T-helper 2 cell treated with Interferon-gamma antibody and Interleukin-4, amounts not matched to agents 5 μg/mL and 100 μg/mL, for 36 hours (primary cell): ENCODE results near the gene GPR162.
A peak's percentile ranks its signal among the peaks of the same experiment; 100 is the strongest.

ENCODE experiments used
- DNase-seq: peaks from one replicate; pipeline ENCODE4 v3.0.0; 2021; ENCODE audit warnings: low spot score
- H3K27ac Mint-ChIP-seq: one replicate; pipeline ENCODE4 v1.8.0; 2021; ENCODE audit warnings: mild to moderate bottlenecking, mixed read lengths
- H3K27me3 Mint-ChIP-seq: one replicate; pipeline ENCODE4 v1.8.0; 2021; ENCODE audit warnings: low read depth, mixed read lengths
- H3K36me3 Mint-ChIP-seq: one replicate; pipeline ENCODE4 v1.8.0; 2021; ENCODE audit warnings: low read depth, mixed read lengths
- H3K4me1 Mint-ChIP-seq: one replicate; pipeline ENCODE4 v1.8.0; 2021; ENCODE audit warnings: low read depth, mixed read lengths
- H3K4me3 Mint-ChIP-seq: one replicate; pipeline ENCODE4 v1.8.0; 2022; ENCODE audit warnings: mild to moderate bottlenecking, moderate library complexity, mixed read lengths
- H3K9me3 Mint-ChIP-seq: one replicate; pipeline ENCODE4 v1.8.0; 2021; ENCODE audit warnings: mixed read lengths

GPR162 gene

DNA sequence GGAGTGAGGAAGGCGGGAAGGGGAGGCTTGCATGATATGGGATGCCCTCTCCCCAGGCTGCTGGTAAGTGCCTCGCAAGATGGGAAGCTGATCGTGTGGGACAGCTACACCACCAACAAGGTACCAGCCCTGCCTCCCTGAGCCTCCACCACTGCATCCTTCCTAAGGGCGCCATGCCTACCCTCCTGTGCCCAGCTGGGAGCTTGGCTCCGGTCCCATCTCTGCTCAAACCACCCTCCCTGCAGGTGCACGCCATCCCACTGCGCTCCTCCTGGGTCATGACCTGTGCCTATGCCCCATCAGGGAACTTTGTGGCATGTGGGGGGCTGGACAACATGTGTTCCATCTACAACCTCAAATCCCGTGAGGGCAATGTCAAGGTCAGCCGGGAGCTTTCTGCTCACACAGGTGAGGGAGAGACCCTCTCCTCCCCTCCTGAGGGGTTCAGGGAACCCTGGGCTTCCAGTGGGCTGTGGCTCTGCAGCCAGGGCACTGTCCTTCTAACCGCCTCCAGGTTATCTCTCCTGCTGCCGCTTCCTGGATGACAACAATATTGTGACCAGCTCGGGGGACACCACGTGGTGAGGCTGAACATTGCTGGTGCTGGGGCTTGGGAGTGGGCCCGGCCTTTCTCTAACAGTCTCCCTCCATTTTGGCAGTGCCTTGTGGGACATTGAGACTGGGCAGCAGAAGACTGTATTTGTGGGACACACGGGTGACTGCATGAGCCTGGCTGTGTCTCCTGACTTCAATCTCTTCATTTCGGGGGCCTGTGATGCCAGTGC is 21.7 kb downstream of the GPR162 start:
- Mint-ChIP-seq H3K36me3 (peaks cover 19% of the 10 kb centered on the region), H3K4me3 (no peak overlapping the region), H3K27ac (no peak overlapping the region), H3K9me3 (no peaks in the 10 kb centered on the region), H3K4me1 (peaks cover 5% of the 10 kb centered on the region), H3K27me3 (no peaks in the 10 kb centered on the region)
- no peak for DNase-seq

DNA sequence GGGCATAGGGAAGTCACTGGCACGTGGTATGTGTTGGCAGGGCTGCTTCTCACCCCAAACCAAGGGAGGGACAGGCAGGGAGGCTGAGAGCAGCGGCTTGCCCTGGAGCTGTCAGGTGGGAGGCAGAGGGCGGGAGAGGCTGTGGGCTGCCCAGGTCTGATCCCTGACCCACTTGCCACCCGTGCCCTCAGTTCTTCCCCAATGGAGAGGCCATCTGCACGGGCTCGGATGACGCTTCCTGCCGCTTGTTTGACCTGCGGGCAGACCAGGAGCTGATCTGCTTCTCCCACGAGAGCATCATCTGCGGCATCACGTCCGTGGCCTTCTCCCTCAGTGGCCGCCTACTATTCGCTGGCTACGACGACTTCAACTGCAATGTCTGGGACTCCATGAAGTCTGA is 23.8 kb downstream of the GPR162 start:
- no peak overlapping the region for H3K27ac Mint-ChIP-seq
- H3K9me3 Mint-ChIP-seq = no peaks in the 10 kb centered on the region
- no peak for DNase-seq
- no peak overlapping the region for H3K4me3 Mint-ChIP-seq
- H3K36me3 Mint-ChIP-seq = peaks cover 30% of the 10 kb centered on the region
- H3K4me1 Mint-ChIP-seq = peaks cover 20% of the 10 kb centered on the region
- H3K27me3 Mint-ChIP-seq = no peaks in the 10 kb centered on the region

DNA sequence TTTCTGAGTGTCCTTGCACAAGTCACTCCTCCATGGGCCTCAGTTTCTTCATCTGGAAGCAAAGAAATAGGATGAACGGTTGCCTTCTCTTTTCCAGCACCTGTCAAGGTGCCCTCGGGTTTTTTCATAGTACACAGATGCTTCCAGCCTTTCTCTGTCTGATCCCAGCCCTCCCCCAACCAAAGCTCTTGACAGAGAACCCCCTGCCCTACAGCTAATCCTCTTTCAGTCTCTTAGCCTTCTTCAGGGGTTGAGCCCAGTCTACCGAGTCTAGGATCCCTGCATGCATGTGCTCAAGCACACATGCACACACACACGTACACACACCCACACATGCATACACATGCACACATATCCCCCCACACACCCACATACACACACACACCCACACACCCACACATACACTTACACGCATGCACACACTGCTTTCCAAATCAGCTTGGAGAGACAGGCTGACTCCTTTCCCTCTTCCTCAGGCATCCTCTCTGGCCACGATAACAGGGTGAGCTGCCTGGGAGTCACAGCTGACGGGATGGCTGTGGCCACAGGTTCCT is 24.8 kb downstream of the GPR162 start:
- Mint-ChIP-seq H3K9me3 (no peaks in the 10 kb centered on the region), H3K27ac (no peak overlapping the region), H3K36me3 (peaks cover 33% of the 10 kb centered on the region), H3K4me3 (no peak overlapping the region), H3K27me3 (no peaks in the 10 kb centered on the region), H3K4me1 (peaks cover 23% of the 10 kb centered on the region)
- no peak for DNase-seq

DNA sequence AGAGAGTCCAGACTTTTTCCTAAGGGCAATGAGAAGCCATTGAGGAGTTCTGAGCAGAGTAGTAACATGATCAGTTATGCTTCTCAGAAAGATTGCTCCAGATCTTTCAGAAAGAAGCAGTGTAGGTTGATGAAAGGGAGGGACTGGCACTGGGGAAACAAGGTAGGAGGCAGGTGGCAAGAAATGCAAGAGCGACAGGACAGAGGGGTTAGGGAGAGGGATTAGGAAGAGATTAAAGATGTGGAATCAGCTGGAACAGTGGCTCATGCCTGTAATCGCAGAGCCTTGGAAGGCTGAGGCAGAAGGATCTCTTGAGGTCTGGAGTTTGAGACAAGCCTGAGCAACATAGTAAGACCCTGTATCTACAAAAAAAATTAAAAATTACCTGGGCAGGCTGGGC is 26.1 kb downstream of the GPR162 start:
- no peaks in the 10 kb centered on the region for H3K9me3 Mint-ChIP-seq
- peaks cover 33% of the 10 kb centered on the region for H3K36me3 Mint-ChIP-seq
- no peak overlapping the region for H3K4me3 Mint-ChIP-seq

DNA sequence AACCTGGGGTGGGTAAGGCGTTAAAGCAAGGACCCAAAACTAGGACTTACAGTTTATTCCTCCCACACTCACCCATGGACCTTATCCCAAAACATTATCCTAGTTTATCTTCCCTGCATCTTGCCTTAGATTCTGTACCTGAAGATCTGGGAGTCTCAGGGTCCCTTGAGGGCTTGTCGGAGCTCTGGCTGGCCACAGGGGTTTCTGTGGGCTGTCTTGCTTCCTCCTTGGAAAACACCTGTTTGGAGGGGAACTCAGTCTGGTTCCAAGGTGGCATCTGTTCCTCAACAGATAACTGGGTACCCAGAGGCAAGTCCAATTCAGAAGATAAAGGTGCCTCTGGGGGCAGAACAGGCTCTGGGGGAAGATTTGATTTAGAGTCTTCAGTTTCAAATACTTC is 27.8 kb downstream of the GPR162 start:
- no peaks in the 10 kb centered on the region for H3K27me3 Mint-ChIP-seq
- no peak for DNase-seq
- H3K4me1 Mint-ChIP-seq = peaks cover 35% of the 10 kb centered on the region
- peak overlapping the region; percentile 87 for H3K4me3 Mint-ChIP-seq
- peaks cover 38% of the 10 kb centered on the region for H3K36me3 Mint-ChIP-seq
- peak overlapping the region; percentile 75 for H3K27ac Mint-ChIP-seq
- no peaks in the 10 kb centered on the region for H3K9me3 Mint-ChIP-seq

More for the DNA sequence above, 26.1 kb downstream of the GPR162 start:
- H3K27me3 Mint-ChIP-seq = no peaks in the 10 kb centered on the region
- DNase-seq = no peak
- H3K4me1 Mint-ChIP-seq = peaks cover 23% of the 10 kb centered on the region
- peak overlapping the region; percentile 46 for H3K27ac Mint-ChIP-seq

DNA sequence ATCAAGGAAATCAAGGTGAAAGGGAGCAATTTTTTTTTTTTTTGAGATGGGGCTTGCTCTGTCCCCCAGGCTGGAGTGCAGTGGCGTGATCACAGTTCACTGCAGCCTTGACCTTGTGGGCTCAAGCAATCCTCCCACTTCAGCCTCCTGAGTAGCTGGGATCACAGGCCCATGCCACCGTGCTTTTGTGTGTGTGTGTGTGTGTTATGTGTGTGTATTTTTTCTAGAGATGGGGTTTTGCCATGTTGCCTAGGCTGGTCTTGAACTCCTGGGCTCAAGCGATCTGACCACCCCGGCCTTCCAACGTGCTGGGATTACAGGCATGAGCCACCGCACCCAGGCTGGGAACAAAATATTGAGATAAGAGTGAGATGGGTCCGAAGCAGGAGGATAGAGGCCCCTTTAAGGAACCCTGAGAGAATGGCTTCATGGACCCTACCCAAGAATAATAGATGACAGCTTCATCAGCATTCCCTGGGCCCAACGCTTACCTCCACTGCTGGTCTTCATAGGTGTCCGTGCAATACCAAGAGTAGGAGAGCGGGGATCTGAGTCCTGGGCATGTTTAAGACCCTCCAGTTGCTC is 28.4 kb downstream of the GPR162 start:
- Mint-ChIP-seq H3K36me3 (peaks cover 38% of the 10 kb centered on the region), H3K4me3 (peak overlapping the region; percentile 87), H3K4me1 (peaks cover 35% of the 10 kb centered on the region), H3K9me3 (no peaks in the 10 kb centered on the region), H3K27me3 (no peaks in the 10 kb centered on the region), H3K27ac (peak overlapping the region; percentile 78)
- no peak for DNase-seq

DNA sequence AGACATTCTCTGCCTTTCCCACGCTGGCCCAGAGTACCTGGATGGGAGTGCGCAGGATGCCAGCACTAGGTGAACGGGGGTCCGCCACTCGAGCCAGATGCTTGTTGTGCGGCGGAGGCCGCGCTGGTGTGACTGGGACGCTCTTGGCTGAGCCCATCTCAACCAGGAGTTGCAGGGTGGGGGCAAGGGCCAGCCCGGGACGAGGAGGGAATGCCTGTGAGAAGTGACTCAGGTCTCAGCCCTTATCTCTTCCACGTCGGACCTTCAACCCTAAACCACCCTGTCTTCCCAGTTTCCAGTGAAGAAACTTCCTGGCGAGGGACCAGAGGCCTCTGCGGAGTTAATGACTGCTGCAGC is 29.2 kb downstream of the GPR162 start:
- Mint-ChIP-seq H3K4me3 (peak overlapping the region; percentile 87), H3K27me3 (no peaks in the 10 kb centered on the region), H3K4me1 (peaks cover 35% of the 10 kb centered on the region), H3K9me3 (no peaks in the 10 kb centered on the region), H3K36me3 (peaks cover 39% of the 10 kb centered on the region), H3K27ac (peak overlapping the region; percentile 93)
- DNase-seq = no peak

DNA sequence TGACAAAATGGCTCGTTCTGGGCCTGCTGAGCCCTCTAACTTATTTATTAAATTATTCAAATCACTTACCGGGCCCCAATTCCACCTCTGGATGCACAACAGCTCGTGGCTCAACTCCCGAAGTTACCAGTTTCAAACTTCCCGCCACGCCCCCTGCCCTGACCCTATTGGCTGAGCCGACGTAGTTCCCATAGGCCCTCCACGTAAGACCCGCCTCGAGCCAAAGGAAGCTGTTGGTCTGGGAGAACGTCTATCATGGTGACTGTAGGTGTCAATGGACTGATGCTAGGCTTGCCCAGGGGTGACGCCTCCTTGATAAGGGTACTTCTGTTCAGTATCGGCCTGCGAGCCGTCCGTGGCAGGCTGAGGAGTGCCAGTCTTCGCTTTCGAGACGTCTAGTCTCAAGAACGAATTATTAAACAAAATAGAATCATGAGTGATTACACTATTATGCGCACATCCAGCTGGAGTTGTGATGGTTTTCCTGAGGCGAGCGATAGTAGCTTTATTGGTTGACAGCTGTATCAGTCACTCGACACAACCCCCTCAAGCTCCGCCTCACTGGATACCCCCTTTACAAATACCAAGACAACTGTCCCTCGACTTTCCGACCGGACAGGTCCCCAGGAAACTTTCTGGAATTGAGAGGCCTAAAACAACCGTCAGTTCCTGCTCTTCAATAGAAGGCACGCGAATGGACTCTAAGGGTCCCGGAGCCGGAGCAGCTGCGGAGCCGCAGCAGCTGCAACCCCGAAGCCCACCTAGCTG is 29.7 kb downstream of the GPR162 start, which contains the start of gene CDCA3:
Gene CDCA3, minus strand, starts transcription at position 134 of the 768 bp plus-strand sequence. CDS start 334 bp downstream, outside the sequence.
- H3K27ac Mint-ChIP-seq = peak within 1 kb of the TSS; percentile 93
- peak within 1 kb of the TSS; percentile 87 for H3K4me3 Mint-ChIP-seq
- peaks cover 35% of the 10 kb centered on the region for H3K4me1 Mint-ChIP-seq
- no peaks in the 10 kb centered on the region for H3K9me3 Mint-ChIP-seq
- peak; percentile 93 for DNase-seq
- H3K27me3 Mint-ChIP-seq = no peaks in the 10 kb centered on the region
- H3K36me3 Mint-ChIP-seq = peaks cover 38% of the 10 kb centered on the region

DNA sequence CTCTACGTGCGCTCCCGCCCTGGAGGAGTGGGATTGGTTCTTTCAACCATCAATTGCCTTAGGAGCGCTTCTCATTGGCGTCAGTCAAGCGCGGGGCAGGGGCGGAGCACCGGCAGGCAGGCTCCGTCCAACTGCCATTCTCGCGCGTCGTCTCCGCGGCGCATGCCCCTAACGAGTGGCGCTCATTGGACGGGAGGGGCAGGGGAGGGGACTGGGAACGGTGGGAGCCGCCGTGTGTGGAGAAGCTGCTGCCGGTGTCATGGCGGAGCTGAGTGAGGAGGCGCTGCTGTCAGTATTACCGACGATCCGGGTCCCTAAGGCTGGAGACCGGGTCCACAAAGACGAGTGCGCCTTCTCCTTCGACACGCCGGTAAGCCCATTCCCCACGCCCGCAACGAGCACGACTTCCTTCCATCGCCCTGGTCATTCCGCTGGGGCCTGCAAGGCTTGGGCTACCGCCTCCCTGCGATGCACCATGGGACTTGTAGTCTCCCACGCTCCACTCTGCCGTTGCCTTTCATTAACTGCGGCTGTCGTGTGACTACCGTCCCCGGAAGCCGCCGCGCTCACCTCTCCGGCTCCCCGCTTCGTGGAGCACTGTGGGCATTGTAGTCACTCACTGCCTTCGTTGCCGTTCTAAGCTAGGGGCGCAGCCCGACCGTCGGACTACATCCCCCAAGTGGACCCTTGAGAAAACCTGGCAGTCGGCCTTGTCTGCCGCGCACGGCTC is 30.5 kb downstream of the GPR162 start, which contains the start of gene USP5:
Gene USP5, plus strand, starts transcription at position 230 of the 730 bp plus-strand sequence. Its CDS starts 30 bp downstream, at position 260.
- H3K27me3 Mint-ChIP-seq = no peaks in the 10 kb centered on the region
- peaks cover 35% of the 10 kb centered on the region for H3K4me1 Mint-ChIP-seq
- no peaks in the 10 kb centered on the region for H3K9me3 Mint-ChIP-seq
- peak within 1 kb of the TSS; percentile 93 for H3K27ac Mint-ChIP-seq
- DNase-seq = peak; percentile 99
- H3K4me3 Mint-ChIP-seq = peak within 1 kb of the TSS; percentile 87
- H3K36me3 Mint-ChIP-seq = peaks cover 41% of the 10 kb centered on the region

DNA sequence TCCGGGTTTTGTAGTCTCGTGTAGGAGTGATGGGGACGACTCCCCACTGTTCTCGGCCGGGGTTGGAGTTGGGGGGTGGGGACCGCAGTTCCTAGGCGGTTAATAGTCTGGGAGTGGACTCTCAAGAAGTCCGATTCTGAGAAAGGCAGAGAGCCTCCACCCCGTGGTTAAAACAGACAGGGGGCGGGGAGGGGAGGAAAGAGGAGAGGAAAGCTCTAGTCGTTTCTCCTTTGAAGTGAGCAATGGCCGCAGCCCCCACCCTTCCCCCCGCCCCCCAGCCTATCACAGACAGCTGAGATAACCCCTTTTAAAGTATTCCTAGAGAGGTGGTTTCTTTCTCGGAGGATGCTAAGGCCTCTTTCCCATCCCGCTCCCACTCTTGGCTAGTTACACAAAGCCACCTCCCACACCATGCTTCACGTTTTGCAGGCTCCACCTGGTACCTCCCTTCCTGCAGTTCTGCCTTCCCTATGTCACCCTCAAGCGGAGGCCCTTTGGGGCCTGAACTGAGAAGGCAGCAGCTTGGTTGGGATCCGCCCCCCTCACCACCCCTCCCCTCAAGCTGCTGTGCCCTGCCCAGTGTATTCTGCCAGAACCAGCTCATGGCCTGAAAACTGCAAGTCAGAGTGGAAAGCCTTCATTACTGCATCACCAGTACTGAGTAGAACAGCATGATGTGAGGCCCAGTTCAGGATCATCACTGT is 31.2 kb downstream of the GPR162 start:
- Mint-ChIP-seq H3K27me3 (no peaks in the 10 kb centered on the region), H3K9me3 (no peaks in the 10 kb centered on the region), H3K27ac (peak overlapping the region; percentile 93), H3K4me1 (peaks cover 32% of the 10 kb centered on the region), H3K4me3 (peak overlapping the region; percentile 87), H3K36me3 (peaks cover 41% of the 10 kb centered on the region)
- peak; percentile 70 for DNase-seq

DNA sequence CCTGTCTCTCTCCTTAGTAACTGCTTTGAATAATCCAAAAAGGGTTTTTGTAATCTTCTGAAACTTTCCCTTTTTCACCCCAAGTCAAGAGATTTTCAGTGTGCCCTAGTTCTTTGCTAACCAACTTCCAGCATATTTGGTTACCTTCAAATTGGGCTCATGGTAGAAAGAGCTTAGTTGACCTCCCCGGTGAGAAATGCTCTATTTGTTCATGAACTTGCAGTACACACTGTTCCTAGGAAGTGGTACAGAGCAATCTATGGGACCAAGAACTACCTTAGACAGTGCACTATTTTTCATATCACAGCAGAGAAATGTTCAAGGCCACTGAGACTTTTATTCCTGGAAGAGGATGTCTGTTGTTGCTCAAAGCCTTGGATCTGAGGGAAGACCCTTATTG is 32.0 kb downstream of the GPR162 start:
- no peak for DNase-seq
- H3K4me3 Mint-ChIP-seq = peak overlapping the region; percentile 87
- H3K9me3 Mint-ChIP-seq = no peaks in the 10 kb centered on the region
- no peaks in the 10 kb centered on the region for H3K27me3 Mint-ChIP-seq
- peaks cover 32% of the 10 kb centered on the region for H3K4me1 Mint-ChIP-seq
- peaks cover 41% of the 10 kb centered on the region for H3K36me3 Mint-ChIP-seq
- H3K27ac Mint-ChIP-seq = peak overlapping the region; percentile 93

DNA sequence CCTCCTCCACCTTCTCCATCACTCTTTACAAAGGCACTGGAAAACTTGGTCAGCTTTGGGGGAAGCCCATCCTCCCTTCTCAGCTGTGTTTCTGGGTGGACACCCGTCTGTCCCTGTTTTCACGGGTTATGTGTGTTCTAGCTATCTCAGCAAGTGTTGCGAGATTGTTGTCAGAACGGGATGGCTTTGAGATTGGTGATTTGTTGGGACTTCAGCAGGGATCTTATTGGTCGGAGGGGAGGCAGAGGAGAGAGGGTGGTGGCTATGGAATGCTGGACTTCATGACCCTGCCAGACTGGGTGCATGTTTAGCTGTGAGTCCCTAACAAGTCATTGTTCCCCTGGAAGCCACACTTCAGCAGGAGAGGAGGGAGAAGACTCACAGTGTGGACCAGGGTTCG is 32.4 kb downstream of the GPR162 start:
- Mint-ChIP-seq H3K36me3 (peaks cover 39% of the 10 kb centered on the region), H3K4me1 (peaks cover 29% of the 10 kb centered on the region), H3K4me3 (peak overlapping the region; percentile 87), H3K27me3 (no peaks in the 10 kb centered on the region), H3K27ac (no peak overlapping the region), H3K9me3 (no peaks in the 10 kb centered on the region)
- no peak for DNase-seq

DNA sequence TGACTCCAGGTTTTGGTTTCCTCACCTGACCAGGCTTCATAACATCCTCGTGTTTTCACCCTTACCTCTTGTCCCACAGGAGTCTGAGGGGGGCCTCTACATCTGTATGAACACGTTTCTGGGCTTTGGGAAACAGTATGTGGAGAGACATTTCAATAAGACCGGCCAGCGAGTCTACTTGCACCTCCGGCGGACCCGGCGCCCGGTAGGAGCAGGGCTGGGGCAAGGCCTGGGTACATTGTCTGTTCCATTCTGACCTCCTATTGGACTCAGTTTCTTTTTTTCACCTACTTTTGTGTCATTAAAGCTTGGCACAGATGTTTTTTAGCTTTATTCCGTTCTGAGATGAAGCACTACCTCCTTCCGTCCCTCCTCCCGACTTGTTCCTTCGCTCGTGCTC is 33.7 kb downstream of the GPR162 start:
- H3K27me3 Mint-ChIP-seq = no peaks in the 10 kb centered on the region
- H3K4me1 Mint-ChIP-seq = peaks cover 18% of the 10 kb centered on the region
- peaks cover 35% of the 10 kb centered on the region for H3K36me3 Mint-ChIP-seq
- no peak overlapping the region for H3K4me3 Mint-ChIP-seq
- H3K9me3 Mint-ChIP-seq = no peaks in the 10 kb centered on the region
- H3K27ac Mint-ChIP-seq = no peak overlapping the region
- DNase-seq = no peak
